ENCODE results near the gene PTPRK.
"Not testable (repeated sequence)": the region's sequence is repeated elsewhere in the genome, so short reads cannot be mapped to it uniquely, and the experiment has no call there.

PTPRK gene

GRCh38 chr6:128487055-128487454 lies 33.3 kb downstream of the PTPRK start:
- no peak for DNase-seq

- not testable (repeated sequence) for DNase-seq
Measured at GRCh38 chr6:128486580-128486979, 33.8 kb downstream of the PTPRK start.

- no peak for DNase-seq
Measured at GRCh38 chr6:128483472-128484135, 36.8 kb downstream of the PTPRK start.

GRCh38 chr6:128482642-128483041 lies 37.8 kb downstream of the PTPRK start:
- no peak for DNase-seq

- no peak for DNase-seq
Measured at GRCh38 chr6:128479991-128480390, 40.4 kb downstream of the PTPRK start.

GRCh38 chr6:128479048-128479666 lies 41.2 kb downstream of the PTPRK start:
- DNase-seq, result no peak

GRCh38 chr6:128478230-128479047 lies 42.0 kb downstream of the PTPRK start:
- DNase-seq, result no peak

GRCh38 chr6:128474933-128475332 lies 45.5 kb downstream of the PTPRK start:
- DNase-seq, result no peak

- DNase-seq, result no peak
Measured at GRCh38 chr6:128474481-128474880, 45.9 kb downstream of the PTPRK start.

- no peak for DNase-seq
Measured at GRCh38 chr6:128471907-128472306, 48.5 kb downstream of the PTPRK start.

- DNase-seq, result no peak
Measured at GRCh38 chr6:128465368-128466343, 54.7 kb downstream of the PTPRK start.

GRCh38 chr6:128464790-128465189 lies 55.6 kb downstream of the PTPRK start:
- no peak for DNase-seq

- DNase-seq, result no peak
Measured at GRCh38 chr6:128463942-128464341, 56.5 kb downstream of the PTPRK start.

- no peak for DNase-seq
Measured at GRCh38 chr6:128461501-128461900, 58.9 kb downstream of the PTPRK start.

- no peak for DNase-seq
Measured at GRCh38 chr6:128456510-128457230, 63.7 kb downstream of the PTPRK start.

- DNase-seq, result no peak
Measured at GRCh38 chr6:128455959-128456358, 64.4 kb downstream of the PTPRK start.

- no peak for DNase-seq
Measured at GRCh38 chr6:128452713-128453112, 67.7 kb downstream of the PTPRK start.

- no peak for DNase-seq
Measured at GRCh38 chr6:128446497-128446896, 73.9 kb downstream of the PTPRK start.

GRCh38 chr6:128443553-128443952 lies 76.8 kb downstream of the PTPRK start:
- no peak for DNase-seq

- DNase-seq, result no peak
Measured at GRCh38 chr6:128439627-128440026, 80.8 kb downstream of the PTPRK start.

GRCh38 chr6:128438393-128438792 lies 82.0 kb downstream of the PTPRK start:
- no peak for DNase-seq

- DNase-seq, result no peak
Measured at GRCh38 chr6:128437685-128438084, 82.7 kb downstream of the PTPRK start.
